HepG2 (cell line): ENCODE measurements around the gene ACSM5. TPM values are rescaled to one million over a fixed set of nuclear protein-coding genes. Genes with fewer than 3 reads are reported as not detected.
"Not testable (repeated sequence)": the region's sequence is repeated elsewhere in the genome, so short reads cannot be mapped to it uniquely, and the experiment has no call there.

Experiments used
- ATAC-seq: fragments of 200-7000 bp; cut with Tn5 transposase; 3 replicates; pipeline ENCODE4 v1.9.1; 2020; ENCODE audit warnings: mild to moderate bottlenecking, moderate library complexity
- BruUV-seq: library from RNA; stranded (reverse); fragments of 400-500 nt; replicated peaks from 2 replicates; lab custom pipeline; 2021; lab: Mats Ljungman, UMichigan
- CTCF ChIA-PET: fragments of 300-600 bp; formaldehyde crosslinking; extraction: SDS; loops from one replicate; lab custom pipeline; 2021; ENCODE audit warnings: low total read pairs, inconsistent platforms, low intra/inter-chr PET ratio; lab: Yijun Ruan, JAX
- POLR2A ChIA-PET: fragments of 350-600 bp; sonication (Branson Sonifier 250); formaldehyde crosslinking; loops from one replicate; lab custom pipeline; 2020; ENCODE audit warnings: antibody characterized with exemption, inconsistent platforms; lab: Yijun Ruan, JAX
- DNase-seq: peaks from one replicate; pipeline ENCODE4 v3.0.0-alpha.2; 2015; ENCODE audit warnings: low spot score
- FAIRE-seq: peaks from 3 replicates; lab custom pipeline; 2011; peaks lifted over from hg19 to GRCh38; lab: Jason Lieb, UNC
- H2AFZ ChIP-seq: one replicate; pipeline ENCODE4 v1.6.1; 2011; ENCODE audit warnings: low read length, inconsistent platforms
- H3K27ac ChIP-seq: fragments of 300-600 bp; 3 replicates; pipeline ENCODE4 v1.8.0; 2011; ENCODE audit warnings: mixed run types, mild to moderate bottlenecking, mixed read lengths, low read length, inconsistent platforms; ENCODE audit not compliant: insufficient read depth; ENCODE audit errors: extremely low read length
- H3K27me3 ChIP-seq, 2 experiments: fragments of 200-600 bp in 1 of 2; 2 replicates in 1 of 2; 3 replicates in 1 of 2; pipeline versions ENCODE4 v1.6.0 to v1.8.0; 2011; ENCODE audit warnings: low read length in 2 of 2, mild to moderate bottlenecking in 2 of 2, moderate library complexity in 2 of 2, inconsistent platforms in 1 of 2; ENCODE audit not compliant: insufficient read depth in 2 of 2, control insufficient read depth in 1 of 2
- H3K36me3 ChIP-seq, 2 experiments: fragments of 200-600 bp in 1 of 2; replicated peaks in 1 of 2; 2 replicates in 1 of 2; 3 replicates in 1 of 2; pipeline versions ENCODE4 v1.5.1 to v1.8.0; 2011; ENCODE audit warnings: low read length in 2 of 2, inconsistent platforms in 1 of 2; ENCODE audit not compliant: insufficient read depth in 2 of 2, control insufficient read depth in 1 of 2
- H3K4me1 ChIP-seq: 2 replicates; pipeline ENCODE4 v1.5.1; 2012; ENCODE audit warnings: low read length, inconsistent platforms; ENCODE audit not compliant: insufficient read depth
- H3K4me2 ChIP-seq: 2 replicates; pipeline ENCODE4 v1.6.0; 2011; ENCODE audit warnings: low read depth, low read length, inconsistent platforms
- H3K4me3 ChIP-seq, 3 experiments: fragments of 200-600 bp in 1 of 3; sonication (generic), shearing (Covaris generic) in 1 of 3; replicated peaks in 1 of 3; 2 replicates each; pipeline ENCODE4 v1.5.1; 2011 to 2016; ENCODE audit warnings: low read length in 3 of 3, inconsistent platforms in 2 of 3, low read depth in 2 of 3, mild to moderate bottlenecking in 2 of 3, control low read depth in 1 of 3, mixed read lengths in 1 of 3; ENCODE audit not compliant: insufficient read depth in 1 of 3
- H3K79me2 ChIP-seq: one replicate; pipeline ENCODE4 v1.6.1; 2011; ENCODE audit warnings: low read length, inconsistent platforms; ENCODE audit not compliant: insufficient read depth
- H3K9ac ChIP-seq: 2 replicates; pipeline ENCODE4 v1.6.0; 2011; ENCODE audit warnings: mild to moderate bottlenecking, low read depth, low read length, inconsistent platforms; ENCODE audit not compliant: insufficient read depth
- H3K9me3 ChIP-seq: 2 replicates; pipeline ENCODE4 v1.5.1; 2012; ENCODE audit warnings: mild to moderate bottlenecking, low read length
- H4K20me1 ChIP-seq: 2 replicates; pipeline ENCODE4 v1.6.0; 2011; ENCODE audit warnings: inconsistent platforms, mild to moderate bottlenecking, low read length, moderate library complexity; ENCODE audit not compliant: insufficient read depth
- GZF1 ChIP-seq: sonication (generic); formaldehyde crosslinking; IDR thresholded peaks from 2 replicates; pipeline ENCODE4 v1.5.1; 2020; ENCODE audit warnings: mild to moderate bottlenecking, missing genetic modification reagents
- SNAI1 ChIP-seq: sonication (generic); formaldehyde crosslinking; IDR thresholded peaks from 2 replicates; pipeline ENCODE4 v1.5.0; 2020; ENCODE audit warnings: mild to moderate bottlenecking, missing genetic modification reagents, borderline replicate concordance
- ZNF382 ChIP-seq: sonication (generic); formaldehyde crosslinking; IDR thresholded peaks from 2 replicates; pipeline ENCODE4 v1.5.0; 2020; ENCODE audit warnings: missing genetic modification reagents, mild to moderate bottlenecking, borderline replicate concordance
- ZNF563 ChIP-seq: sonication (generic); formaldehyde crosslinking; IDR thresholded peaks from 2 replicates; pipeline ENCODE4 v1.8.0; 2022; ENCODE audit warnings: mild to moderate bottlenecking, moderate library complexity, missing genetic modification reagents
- WGBS: methylation state at CpG from one replicate; pipeline ENCODE4 v1.1.6; 2017; ENCODE audit warnings: low lambda C conversion rate; 5-methylcytosine and 5-hydroxymethylcytosine counted together
- in situ Hi-C: cut with HindIII; loops from 2 replicates; pipeline ENCODE4 v1.10.0; 2017; ENCODE audit warnings: low pct_unique_long_range_greater_than_20kb; ENCODE audit not compliant: extremely low pct_ligation_motif_present
- intact Hi-C: fragments of 100-400 bp; cut with micrococcal nuclease; formaldehyde crosslinking; loops from one replicate; pipeline ENCODE4 v1.10.0; 2022; ENCODE audit not compliant: unreplicated experiment
- polyA plus RNA-seq, 8 experiments: library from polyadenylated mRNA; depleted of rRNA in 3 of 8; stranded (reverse) in 7 of 8; unstranded in 1 of 8; fragments of >200 nt; fragmentation: Illumina TruSeq in 4 of 8; extraction: Trizol in 4 of 8; gene quantifications; 2 replicates each; pipeline versions ENCODE4 v1.2.1 to v1.2.3, GENCODE V29; 2011 to 2016; ENCODE audit warnings: low read depth in 4 of 8, missing spikeins in 1 of 8, mixed read lengths in 1 of 8; ENCODE audit not compliant: insufficient read depth in 1 of 8
- total RNA-seq, 5 experiments: library from RNA; depleted of rRNA; stranded (reverse); fragments of >200 nt; fragmentation: Illumina TruSeq; extraction: Trizol; gene quantifications; 2 replicates each; pipeline ENCODE4 v1.2.3, GENCODE V29; 2016; ENCODE audit warnings: low read depth in 1 of 5
- TF ChIP-seq, protein P1 (sequence below): sonication (generic); formaldehyde crosslinking; IDR thresholded peaks from 2 replicates; pipeline ENCODE4 v1.4.0; 2020; ENCODE audit warnings: missing genetic modification reagents

ACSM5 gene
- total and polyA plus RNA-seq, 2 of the 13 experiments (the other 11 are each of a cell fraction or from before 2014, with no cell fraction given), result 9.1 to 15.0 TPM

DNA sequence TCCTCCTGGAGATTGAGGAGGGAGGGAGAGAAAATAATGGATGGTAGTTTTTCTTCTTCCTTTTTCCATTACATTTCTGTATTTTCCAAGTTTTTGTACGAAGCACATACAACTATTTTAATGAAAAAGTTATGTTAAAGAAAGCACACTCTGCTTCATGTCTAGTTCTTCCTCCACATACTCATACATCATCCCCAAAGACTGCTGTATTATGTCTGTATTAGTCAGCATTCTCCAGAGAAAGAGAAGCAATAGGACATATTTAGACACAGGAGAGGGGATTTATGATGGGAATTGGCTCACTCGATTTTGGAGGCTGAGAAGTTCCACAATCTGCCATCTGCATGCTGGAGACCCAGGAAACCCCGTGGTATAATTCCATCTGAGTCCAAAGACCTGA is 31.9 kb downstream of the ACSM5 start (continued):
- TF ChIP-seq GZF1 (no peak), ZNF382 (no peak), ZNF563 (CRISPR knock-in tag) (no peak), SNAI1 (CRISPR knock-in tag) (no peak)
- TF ChIP-seq, protein P1, sequence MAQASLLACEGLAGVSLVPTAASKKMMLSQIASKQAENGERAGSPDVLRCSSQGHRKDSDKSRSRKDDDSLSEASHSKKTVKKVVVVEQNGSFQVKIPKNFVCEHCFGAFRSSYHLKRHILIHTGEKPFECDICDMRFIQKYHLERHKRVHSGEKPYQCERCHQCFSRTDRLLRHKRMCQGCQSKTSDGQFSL (CRISPR knock-in tag), result no peak

DNA sequence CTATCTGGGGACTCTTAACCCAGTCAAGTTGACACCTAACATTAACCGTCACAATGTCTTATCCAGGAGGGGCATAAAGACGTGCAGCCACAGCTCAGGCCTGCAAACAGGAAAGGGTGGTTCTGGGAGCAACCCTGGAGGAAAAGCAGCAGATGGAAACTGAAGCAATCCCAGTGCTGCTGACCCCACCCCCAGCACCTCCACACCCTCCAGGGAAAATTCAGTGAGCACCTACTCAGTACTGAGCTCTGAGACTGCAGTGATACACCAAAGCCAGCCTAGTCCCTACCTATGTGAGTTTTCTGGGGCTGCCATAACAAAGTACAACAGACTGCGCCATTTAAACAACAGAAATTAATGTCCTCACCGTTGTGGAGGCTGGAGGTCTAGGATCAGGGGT is 32.5 kb downstream of the ACSM5 start:
- ATAC-seq, DNase-seq, H3K9me3 ChIP-seq, in situ Hi-C loops, H3K36me3 ChIP-seq, H3K4me3 ChIP-seq, H2AFZ ChIP-seq, POLR2A ChIA-PET, CTCF ChIA-PET, H3K79me2 ChIP-seq, H3K4me2 ChIP-seq, BruUV-seq, H3K27ac ChIP-seq, H3K27me3 ChIP-seq, H4K20me1 ChIP-seq, H3K9ac ChIP-seq, intact Hi-C loops, FAIRE-seq: not testable (repeated sequence)
- WGBS, result 77% methylated on average over 2 of the region's 4 CpGs
- H3K4me1 ChIP-seq, result peaks cover 20% of the 10 kb centered on the region; the same call in 1 of the 2 replicates

DNA sequence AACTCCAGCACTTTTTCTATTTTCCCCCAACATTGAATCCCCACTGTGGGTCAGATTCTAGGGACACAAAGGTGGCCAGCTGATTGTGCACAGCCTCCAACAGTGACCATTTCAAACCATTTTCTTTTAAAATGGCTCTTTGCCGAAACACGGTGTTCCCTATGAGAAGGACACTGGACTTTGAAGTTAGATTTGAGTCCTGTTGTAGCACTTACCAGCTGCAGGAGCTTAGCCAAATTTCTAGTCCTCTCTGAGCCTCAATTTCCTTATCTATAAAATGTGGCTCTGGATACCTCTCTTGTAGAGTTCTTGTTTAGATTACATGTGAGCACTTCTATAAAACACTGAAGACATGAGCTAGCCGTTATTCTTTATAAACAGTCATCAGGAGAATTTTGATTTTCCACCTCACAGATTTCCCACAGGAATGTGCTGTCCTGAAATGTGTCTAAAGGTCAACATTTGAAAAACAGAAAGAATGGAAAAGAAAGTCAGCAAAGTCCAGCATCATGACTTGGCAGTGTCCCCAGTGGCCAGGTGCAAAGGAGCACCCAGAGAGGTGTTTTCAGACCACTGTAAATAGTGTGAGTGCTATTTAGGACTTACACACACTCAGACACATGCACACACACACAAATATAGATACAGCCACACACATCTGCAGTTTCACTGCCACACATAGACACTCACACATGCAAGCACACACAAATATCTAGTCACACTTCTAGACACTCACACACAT is 37.5 kb downstream of the ACSM5 start:
- CTCF ChIA-PET, H3K27ac ChIP-seq, DNase-seq, H3K79me2 ChIP-seq, H3K9me3 ChIP-seq, POLR2A ChIA-PET, H3K9ac ChIP-seq, H3K36me3 ChIP-seq, H3K4me1 ChIP-seq, in situ Hi-C loops, H3K4me3 ChIP-seq, H4K20me1 ChIP-seq, H3K4me2 ChIP-seq, H3K27me3 ChIP-seq, H2AFZ ChIP-seq, intact Hi-C loops: not testable (repeated sequence)
- ATAC-seq, result peak; percentile 71
- peak; percentile 81 for FAIRE-seq
- no CpG with 5 or more reads among the region's 3 CpGs for WGBS
- TSS peak; percentile 86 for BruUV-seq
